PFSK-1 (cell line): Measurements from ENCODE around the gene MED26.

Experiments used
- FOXP2 ChIP-seq: optimal IDR thresholded peaks from 2 replicates; pipeline ENCODE3; 2011; ENCODE audit warnings: borderline replicate concordance, control low read depth, inconsistent platforms; ENCODE audit not compliant: insufficient read depth; ENCODE audit errors: extremely low read length, extremely low read depth
- POLR2AphosphoS5 ChIP-seq: IDR thresholded peaks from 2 replicates; pipeline ENCODE4 v1.6.1; 2012; ENCODE audit warnings: low read depth, mild to moderate bottlenecking, control low read depth, low read length, moderate library complexity
- SIN3A ChIP-seq: IDR thresholded peaks from 2 replicates; pipeline ENCODE4 v1.6.1; 2012; ENCODE audit warnings: mild to moderate bottlenecking, low read length, moderate library complexity, borderline replicate concordance; ENCODE audit not compliant: insufficient read depth
- TAF1 ChIP-seq: IDR thresholded peaks from 2 replicates; pipeline ENCODE4 v1.6.1; 2012; ENCODE audit warnings: low read length, control low read depth, borderline replicate concordance; ENCODE audit not compliant: insufficient read depth
- TF ChIP-seq, protein P1 (sequence below), 2 experiments: IDR thresholded peaks; 2 replicates each; pipeline versions ENCODE4 v1.6.1 to v1.8.0; 2011 to 2012; ENCODE audit warnings: low read depth in 2 of 2, low read length in 2 of 2, control low read depth in 1 of 2, inconsistent platforms in 1 of 2, mild to moderate bottlenecking in 1 of 2, moderate library complexity in 1 of 2; ENCODE audit not compliant: insufficient read depth in 1 of 2

The MED26 gene

DNA sequence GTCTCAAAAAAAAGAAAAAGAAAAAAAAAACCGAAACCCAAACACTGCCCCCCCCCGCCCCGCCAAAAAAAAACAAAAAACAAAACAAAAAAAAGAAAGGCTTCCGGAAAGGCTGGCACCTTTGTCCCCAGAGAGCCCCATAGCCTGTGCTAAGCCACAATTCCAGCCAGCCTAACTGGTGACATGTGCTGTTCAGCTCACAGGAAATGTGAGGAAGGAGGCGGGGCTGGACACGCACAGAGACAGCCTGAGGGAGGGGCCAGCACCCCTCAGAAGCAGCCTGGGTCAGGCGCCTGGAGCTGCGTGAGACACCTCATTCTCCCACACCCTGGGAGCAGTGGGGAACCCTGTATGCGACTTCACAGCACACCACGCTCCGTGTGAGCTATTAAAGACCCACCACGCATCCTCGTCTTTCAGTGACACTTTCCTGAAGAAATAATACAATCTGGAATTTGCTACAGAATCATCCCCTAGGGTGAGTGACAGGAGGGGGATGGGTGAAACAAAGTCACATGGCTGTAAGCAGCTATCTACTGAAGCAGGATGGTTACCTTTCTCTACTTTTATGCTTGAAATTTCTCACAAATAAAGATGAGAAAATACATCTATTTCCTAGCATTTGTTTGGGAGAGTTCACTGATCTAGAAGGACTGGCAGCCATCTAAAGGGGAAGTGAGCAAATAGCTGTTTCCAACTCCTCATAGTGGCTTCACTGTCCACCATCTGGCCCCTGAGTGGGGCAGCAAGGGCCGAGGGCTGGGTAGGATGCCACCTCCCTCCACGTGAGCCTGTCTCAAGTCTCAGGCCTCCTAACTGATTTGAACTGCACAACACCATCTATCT is 43.5 kb downstream of the MED26 start:
- no peak for TF ChIP-seq SIN3A
- no peak for TF ChIP-seq FOXP2
- TF ChIP-seq, protein P1, sequence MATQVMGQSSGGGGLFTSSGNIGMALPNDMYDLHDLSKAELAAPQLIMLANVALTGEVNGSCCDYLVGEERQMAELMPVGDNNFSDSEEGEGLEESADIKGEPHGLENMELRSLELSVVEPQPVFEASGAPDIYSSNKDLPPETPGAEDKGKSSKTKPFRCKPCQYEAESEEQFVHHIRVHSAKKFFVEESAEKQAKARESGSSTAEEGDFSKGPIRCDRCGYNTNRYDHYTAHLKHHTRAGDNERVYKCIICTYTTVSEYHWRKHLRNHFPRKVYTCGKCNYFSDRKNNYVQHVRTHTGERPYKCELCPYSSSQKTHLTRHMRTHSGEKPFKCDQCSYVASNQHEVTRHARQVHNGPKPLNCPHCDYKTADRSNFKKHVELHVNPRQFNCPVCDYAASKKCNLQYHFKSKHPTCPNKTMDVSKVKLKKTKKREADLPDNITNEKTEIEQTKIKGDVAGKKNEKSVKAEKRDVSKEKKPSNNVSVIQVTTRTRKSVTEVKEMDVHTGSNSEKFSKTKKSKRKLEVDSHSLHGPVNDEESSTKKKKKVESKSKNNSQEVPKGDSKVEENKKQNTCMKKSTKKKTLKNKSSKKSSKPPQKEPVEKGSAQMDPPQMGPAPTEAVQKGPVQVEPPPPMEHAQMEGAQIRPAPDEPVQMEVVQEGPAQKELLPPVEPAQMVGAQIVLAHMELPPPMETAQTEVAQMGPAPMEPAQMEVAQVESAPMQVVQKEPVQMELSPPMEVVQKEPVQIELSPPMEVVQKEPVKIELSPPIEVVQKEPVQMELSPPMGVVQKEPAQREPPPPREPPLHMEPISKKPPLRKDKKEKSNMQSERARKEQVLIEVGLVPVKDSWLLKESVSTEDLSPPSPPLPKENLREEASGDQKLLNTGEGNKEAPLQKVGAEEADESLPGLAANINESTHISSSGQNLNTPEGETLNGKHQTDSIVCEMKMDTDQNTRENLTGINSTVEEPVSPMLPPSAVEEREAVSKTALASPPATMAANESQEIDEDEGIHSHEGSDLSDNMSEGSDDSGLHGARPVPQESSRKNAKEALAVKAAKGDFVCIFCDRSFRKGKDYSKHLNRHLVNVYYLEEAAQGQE (IDR thresholded peaks at IDR 0.05; ENCODE audit: insufficient read depth in 1 of 2, low read depth in 2 of 2, low read length in 2 of 2) = no peak
- no peak for TF ChIP-seq TAF1
- peak; percentile 56; the same call in 1 of the 2 replicates for TF ChIP-seq POLR2AphosphoS5

DNA sequence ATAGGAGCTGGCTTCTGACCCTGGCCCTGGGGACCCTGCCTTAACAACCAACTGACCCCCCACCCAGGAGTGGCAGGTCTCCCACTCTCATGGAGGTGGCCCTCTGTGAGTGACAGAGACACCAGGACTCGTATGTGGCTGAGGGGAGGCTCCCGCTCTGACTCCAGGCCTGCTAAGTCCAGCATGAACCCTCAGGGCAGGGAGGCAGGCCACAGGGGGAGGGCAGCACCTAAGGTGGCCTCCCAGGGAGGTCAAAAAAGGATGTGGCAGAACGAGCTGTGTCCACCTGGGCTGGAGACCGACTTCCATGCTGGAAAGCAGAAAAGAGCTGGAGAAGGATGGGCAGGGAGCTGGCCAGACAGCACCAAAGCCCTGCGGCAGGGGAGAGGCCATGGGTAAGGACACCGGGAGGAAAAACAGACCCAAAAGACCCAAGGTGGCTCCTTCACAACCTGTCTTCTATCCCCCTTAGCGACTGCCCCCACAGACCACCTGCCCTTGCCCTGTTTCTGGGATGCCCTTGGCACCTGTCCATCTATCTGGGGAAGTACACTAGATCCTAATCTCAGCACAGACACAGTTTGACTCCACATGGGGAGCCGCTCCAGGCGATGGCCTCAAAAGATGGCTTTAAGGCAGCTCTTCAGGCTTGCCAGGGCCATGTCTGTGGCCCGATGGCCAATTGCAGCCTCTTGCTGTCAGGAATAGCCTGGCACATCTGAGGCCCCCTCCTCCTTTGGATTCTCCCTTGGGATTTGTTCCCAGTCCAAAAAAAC is 45.3 kb downstream of the MED26 start:
- TF ChIP-seq, protein P1 (IDR thresholded peaks at IDR 0.05; ENCODE audit: insufficient read depth in 1 of 2, low read depth in 2 of 2, low read length in 2 of 2) = no peak
- no peak for TF ChIP-seq POLR2AphosphoS5
- TF ChIP-seq SIN3A = no peak
- TF ChIP-seq TAF1 = no peak
- no peak for TF ChIP-seq FOXP2

DNA sequence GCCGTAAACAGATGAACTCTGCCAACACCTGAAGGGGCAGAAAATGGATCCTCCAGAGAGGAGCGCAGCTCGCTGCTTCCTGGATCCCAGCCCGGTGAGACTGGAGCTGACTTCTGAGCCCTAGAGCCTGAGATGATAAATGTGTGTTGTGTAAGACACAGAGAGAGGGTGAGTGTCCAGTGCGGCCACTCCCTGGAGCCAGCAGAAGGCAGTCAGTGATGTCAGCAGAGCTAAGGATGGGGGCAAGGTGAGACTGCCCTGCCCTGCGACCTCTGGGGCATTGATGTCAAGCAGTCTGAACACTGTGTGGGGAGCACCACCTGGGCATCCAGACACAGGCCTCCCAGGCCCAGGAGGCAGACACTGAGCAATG is 46.0 kb downstream of the MED26 start:
- TF ChIP-seq SIN3A (no peak), TAF1 (no peak), FOXP2 (no peak), POLR2AphosphoS5 (no peak)
- TF ChIP-seq, protein P1 (IDR thresholded peaks at IDR 0.05; ENCODE audit: insufficient read depth in 1 of 2, low read depth in 2 of 2, low read length in 2 of 2) = no peak

DNA sequence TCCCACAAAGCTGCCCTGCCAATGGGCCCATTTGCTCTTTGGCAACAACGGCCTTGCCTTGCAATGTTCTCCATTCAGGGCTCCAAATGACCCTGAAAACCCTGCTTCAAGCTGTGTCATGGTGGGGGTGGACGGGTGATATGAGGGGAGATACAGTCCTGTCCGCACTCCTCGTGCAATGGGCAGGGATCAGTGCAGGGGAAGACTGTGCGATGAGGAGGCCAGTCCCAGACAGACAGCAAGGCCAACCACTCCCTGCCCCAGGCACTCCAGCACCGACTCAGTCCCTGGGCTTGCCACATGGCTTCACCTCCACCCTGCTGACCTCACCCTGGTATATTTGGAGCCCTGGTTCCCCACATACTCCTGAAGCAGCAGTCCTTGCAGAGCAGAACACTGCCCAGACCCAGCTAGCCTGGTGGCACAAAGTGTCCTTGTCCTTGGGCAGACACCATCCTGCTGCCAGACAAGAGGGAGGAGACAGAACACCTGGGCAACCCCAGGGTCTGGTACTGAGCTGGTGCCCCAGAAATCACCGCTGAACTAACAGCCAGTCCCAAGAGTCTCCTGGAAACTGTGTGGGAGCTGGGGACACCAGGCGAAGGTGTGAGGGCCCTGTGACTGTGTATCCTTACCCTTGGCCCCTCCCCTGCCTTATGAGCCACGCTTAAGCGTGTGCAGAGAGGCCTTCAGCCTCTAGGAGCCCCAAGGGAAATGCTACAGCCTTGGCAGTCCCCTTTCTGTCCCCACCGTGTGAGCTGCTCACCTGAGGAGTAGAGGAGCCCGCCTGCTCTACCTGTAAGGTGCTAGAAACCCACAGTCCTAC is 46.6 kb downstream of the MED26 start:
- TF ChIP-seq SIN3A = no peak
- TF ChIP-seq TAF1 = no peak
- no peak for TF ChIP-seq POLR2AphosphoS5
- TF ChIP-seq, protein P1 (IDR thresholded peaks at IDR 0.05; ENCODE audit: insufficient read depth in 1 of 2, low read depth in 2 of 2, low read length in 2 of 2) = no peak
- no peak for TF ChIP-seq FOXP2
